C4-2B (cell line): Measurements from ENCODE around the gene PC.

Experiments used
- H3K27ac ChIP-seq: fragments of 450-650 bp; 2 replicates; pipeline ENCODE4 v1.5.1; 2017
- CTCF ChIP-seq: fragments of 450-650 bp; conservative IDR thresholded peaks from 2 replicates; pipeline ENCODE4 v1.5.1; 2017; ENCODE audit warnings: mild to moderate bottlenecking
- ZFX ChIP-seq: fragments of 450-650 bp; IDR thresholded peaks from 2 replicates; pipeline ENCODE4 v1.6.1; 2017

The PC gene

DNA sequence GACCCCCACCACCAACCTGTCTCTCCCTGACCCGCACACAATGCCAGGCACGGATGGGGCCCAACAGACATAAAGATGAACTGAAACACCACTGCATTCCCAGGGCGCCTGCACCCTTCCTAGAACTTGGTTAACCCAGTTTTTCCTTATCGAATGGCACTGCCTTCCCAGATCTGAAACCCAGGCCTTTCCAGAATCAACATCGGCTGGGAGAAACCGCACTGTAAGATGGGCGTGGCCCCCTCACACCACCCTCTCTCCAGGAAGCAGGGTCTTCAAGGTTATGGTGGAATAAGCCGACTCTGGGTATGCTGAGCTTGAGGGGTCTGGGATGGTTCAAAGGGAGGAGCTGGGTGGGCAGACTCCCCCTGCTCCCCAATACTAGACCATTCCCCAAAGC lies 78.2 kb downstream of the PC start:
- TF ChIP-seq CTCF (no peak), ZFX (no peak)
- peak overlapping the region; percentile 60 for H3K27ac ChIP-seq

DNA sequence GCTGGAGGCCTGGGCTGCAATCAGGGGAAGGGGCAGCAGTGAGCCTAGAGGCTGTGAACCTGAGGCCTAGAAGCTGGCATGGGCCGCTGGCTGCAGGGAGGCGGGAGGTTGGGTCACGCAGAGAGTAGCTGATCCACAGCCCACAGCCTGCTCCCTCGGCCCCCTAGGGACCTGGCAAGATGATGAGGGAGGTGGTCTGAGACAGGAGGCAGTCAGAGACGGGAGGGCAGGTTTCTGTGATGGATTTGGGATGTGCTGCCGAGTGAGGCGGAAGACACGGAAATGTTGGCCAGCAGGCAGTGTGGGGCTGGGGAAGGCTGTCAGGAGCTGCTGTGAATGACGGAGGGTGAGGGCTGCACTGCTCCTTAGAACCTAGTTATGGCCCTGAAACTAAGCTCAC lies 78.6 kb downstream of the PC start:
- TF ChIP-seq CTCF (no peak), ZFX (no peak)
- peak overlapping the region; percentile 60; the same call in 1 of the 2 replicates for H3K27ac ChIP-seq

GRCh38 chr11:66879000-66879399 lies 79.2 kb downstream of the PC start:
- TF ChIP-seq CTCF (no peak), ZFX (no peak)
- no peak overlapping the region; the same call in 1 of the 2 replicates for H3K27ac ChIP-seq

DNA sequence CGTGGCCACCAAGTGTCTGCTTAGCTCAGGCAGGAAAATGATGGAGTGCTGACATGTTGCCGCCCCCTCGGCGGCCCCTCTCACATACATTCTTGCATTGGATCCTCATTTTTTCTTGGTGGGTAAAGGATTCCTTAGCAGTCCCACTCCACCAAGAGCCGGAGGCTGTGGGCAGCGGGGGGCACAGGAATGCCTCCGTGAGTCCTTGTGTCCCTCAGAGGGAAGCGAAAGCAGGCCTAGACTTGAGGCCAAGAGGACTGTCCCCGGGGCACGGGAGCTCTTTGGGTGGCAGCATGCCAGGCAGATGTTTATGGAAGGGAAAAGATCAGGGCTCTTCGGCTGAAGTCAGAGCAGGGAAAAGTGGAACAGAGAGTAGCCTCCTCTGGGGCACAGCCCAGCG lies 79.7 kb downstream of the PC start:
- peak overlapping the region; percentile 14; the same call in 1 of the 2 replicates for H3K27ac ChIP-seq
- no peak for TF ChIP-seq ZFX
- no peak for TF ChIP-seq CTCF

DNA sequence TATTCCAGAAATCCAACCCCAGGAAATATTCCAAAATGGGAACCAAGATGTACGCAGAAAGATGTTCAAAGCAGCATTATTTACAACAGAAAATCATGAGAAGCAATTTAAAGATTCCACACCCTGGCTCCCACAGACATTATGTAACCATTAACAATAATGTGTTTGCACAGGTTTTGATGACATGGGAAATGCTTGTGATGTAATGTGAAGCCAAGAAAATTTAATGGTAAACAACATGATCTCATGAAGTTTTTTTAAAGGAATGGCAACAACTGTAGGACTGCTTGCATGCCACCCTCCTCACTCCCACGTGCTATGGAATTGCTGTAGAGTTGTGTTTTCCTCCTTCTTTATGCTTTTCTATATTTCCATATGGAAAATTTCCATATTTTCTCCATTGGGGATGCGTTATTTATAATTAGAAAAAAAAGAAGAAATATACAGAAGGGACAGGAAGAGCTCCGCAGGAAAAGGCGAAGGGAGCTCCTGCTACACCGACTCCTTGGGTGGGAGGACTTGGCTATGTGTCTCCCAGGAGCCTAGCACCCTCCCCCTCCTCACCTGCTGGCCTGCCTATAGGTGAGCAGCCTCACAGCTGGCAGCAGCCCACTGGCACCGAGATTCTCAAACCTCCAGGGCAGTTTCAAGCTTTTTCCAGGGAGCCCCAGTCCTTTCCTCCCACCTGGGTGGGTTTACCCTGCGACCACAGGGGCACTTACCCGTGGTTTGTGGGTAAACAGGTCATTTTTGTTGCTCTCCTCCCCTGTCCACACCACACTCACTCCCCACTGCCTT lies 80.4 kb downstream of the PC start:
- peak overlapping the region; percentile 14; the same call in 1 of the 2 replicates for H3K27ac ChIP-seq
- TF ChIP-seq ZFX (no peak), CTCF (no peak)

DNA sequence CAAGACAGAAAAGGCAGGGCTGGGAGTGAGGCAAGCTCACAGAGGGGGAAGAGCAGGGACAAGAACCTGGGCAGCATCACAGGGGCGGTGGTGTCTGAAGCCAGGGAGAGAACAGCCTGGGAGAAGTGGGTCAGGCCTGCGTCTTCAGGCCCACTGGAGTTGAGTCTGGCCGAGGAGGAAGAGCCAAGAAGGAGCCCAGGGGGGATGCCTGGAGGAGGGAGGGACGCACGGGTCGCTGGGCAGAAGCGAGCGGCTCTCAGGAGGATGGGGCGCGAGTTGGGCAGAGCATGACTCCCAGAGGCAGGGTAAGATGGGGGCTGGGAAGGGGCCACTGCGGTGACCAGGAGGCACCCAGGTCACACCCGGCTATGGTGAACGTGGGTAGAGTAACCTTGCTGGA lies 82.8 kb downstream of the PC start:
- H3K27ac ChIP-seq: no peak overlapping the region
- TF ChIP-seq ZFX: no peak
- no peak for TF ChIP-seq CTCF

- no peak overlapping the region for H3K27ac ChIP-seq
- TF ChIP-seq CTCF: no peak
Observed at GRCh38 chr11:66874232-66874631, 84.0 kb downstream of the PC start.
